GM12874 (cell line): ENCODE data around the gene AOX1.

ENCODE experiments used
- TF ChIP-seq, protein P1 (sequence below): IDR thresholded peaks from 2 replicates; pipeline ENCODE4 v1.5.1; 2011; ENCODE audit warnings: low read depth, mild to moderate bottlenecking, control low read depth, low read length, moderate library complexity; ENCODE audit not compliant: insufficient read depth

AOX1 gene

DNA sequence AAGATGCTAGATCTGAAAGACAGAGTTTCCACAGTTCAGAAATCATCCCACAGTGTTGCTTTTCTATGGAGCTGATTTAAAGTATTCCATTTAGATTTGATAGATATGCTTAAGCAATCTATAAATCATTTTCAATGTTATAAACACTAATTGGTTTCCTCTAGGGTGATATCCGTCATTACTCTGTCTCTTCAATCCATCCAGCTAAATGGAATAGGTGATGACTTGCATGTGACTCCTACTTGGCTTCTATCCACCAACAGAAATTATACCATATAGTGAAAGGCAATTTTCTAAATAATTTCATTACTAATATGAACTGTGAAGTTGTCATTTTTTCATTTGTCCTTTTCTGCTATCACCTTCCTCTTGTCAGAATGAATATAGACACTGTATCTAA is 84.9 kb downstream of the AOX1 start:
- TF ChIP-seq, protein P1, sequence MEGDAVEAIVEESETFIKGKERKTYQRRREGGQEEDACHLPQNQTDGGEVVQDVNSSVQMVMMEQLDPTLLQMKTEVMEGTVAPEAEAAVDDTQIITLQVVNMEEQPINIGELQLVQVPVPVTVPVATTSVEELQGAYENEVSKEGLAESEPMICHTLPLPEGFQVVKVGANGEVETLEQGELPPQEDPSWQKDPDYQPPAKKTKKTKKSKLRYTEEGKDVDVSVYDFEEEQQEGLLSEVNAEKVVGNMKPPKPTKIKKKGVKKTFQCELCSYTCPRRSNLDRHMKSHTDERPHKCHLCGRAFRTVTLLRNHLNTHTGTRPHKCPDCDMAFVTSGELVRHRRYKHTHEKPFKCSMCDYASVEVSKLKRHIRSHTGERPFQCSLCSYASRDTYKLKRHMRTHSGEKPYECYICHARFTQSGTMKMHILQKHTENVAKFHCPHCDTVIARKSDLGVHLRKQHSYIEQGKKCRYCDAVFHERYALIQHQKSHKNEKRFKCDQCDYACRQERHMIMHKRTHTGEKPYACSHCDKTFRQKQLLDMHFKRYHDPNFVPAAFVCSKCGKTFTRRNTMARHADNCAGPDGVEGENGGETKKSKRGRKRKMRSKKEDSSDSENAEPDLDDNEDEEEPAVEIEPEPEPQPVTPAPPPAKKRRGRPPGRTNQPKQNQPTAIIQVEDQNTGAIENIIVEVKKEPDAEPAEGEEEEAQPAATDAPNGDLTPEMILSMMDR = no peak

DNA sequence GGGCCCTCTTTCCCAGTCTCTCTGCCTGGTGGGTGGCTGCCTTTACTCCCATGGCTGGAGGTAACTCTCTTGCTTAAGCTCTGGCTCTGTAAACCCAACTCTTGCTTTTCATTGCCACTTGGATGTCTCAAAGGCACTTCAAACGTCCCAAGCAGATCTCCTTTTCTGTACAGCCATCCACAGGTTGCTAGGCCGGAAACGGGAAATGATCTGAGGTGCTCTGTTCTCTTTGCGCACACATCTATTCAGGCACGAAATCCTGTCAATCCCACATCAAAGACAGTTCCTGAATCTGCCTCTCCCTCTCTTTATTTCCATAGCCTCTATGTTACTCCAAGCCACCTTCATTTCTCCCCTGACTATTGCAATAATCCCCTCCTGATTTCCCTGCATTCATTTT is 87.4 kb downstream of the AOX1 start:
- TF ChIP-seq, protein P1 = no peak

DNA sequence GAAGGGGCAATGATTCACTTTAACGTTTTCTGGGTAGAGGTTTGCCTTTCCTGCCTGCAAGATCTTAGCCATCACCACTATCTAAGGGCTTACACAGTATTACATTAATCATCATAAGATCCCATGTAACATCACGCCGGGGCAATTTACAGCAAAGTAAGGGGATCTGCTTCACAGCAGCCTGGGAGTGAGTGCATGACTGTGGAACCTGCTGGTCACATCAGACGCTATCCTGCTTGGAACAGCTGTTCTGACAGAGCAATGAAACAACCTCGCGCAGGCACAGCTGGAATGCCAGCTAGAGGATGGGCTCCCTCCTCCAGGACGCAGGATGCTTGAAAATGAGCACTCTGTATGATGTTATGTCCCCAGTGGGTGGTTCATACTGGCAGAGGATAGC is 89.0 kb downstream of the AOX1 start:
- TF ChIP-seq, protein P1 = no peak

DNA sequence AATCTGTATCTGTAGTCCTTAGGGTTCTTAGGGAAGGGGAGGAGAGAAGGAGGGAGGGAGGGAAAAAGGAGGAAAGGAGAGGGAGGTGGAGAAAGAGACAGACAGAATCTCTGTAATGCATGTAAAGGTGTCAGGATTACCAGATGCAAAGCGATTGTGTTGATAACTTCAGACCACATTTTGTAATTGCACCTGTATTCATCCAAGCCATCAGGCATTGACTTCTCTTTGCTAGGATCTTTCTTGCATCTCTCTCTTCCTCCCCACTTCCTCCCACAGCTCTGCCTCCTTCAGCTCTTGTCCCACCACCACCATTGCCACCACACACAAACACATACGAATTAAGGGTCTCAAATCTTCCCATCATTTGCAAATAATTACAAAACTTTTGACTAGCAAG is 91.4 kb downstream of the AOX1 start:
- TF ChIP-seq, protein P1 = no peak

DNA sequence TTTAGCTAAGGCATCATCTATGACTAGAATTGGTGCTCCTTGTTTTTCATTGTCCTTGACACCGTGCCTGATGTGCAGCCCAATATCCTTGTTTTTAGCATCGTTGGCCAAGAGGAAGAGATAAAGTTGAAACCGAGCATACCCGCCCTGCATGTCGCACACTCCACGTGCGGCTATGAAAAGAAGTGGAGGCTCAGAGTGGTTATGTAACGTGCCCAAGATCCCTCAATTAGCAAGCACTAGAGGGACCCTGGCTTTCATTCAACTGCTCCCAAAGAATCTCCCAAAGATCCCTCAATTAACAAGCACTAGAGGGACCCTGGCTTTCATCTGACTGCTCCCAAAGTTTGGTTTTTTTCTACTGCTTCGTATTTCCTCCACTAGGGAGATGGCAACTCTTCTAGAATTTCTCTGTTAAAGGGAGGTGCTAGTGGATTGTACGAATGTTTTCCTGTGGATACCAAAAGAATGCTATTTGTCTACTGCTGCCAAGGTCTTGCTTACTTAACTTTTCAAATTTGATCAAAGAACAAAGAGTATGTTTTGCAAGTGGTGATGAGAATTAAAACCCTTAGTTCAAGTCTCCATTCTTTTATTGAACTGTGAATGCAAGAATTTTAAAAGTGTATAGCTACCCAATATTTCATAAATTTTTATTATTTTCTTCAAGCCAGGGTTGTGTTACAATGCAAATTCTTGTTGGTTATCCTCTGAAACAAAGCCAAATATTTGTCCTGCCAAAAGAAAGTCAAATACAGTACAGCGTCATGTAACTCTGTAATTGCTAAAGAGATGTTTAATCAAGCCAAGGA is 92.1 kb downstream of the AOX1 start:
- TF ChIP-seq, protein P1 = no peak

DNA sequence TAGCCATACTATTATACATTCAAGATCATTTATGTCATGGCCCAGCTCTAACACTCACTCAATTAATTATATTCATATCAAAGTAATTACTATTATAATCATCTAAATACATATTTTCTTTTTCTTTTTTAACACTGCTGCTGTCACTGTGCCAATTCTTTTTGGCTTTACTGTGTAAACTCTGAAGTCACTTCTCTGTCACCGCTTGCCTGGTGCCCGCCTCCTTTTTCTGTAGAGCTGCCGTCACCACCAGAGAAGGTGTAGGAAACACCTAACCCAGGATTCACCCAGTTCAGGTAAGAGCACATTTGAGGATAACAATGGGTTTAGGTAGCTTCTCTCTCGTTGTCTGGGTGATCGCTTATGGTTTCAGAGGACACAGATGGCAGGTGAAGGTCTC is 93.3 kb downstream of the AOX1 start:
- TF ChIP-seq, protein P1 = no peak

DNA sequence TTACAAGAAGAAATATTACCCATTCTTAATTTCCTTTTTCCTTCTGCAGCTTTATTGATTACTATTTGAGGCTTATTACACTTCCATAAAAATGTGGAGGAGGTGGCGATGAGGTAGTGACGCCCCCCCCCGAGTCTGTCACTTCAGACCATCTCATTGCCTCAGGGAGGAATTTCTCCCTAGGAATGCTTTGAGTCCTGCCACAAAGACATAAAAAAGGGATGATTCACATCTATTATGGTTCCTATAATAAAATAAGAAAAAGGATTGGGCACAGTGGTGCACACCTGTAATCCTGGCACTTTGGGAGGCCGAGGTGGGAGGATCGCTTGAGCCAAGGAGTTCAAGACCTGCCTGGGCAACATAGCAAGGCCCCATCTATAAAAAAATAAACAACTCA is 93.7 kb downstream of the AOX1 start:
- TF ChIP-seq, protein P1 = no peak

DNA sequence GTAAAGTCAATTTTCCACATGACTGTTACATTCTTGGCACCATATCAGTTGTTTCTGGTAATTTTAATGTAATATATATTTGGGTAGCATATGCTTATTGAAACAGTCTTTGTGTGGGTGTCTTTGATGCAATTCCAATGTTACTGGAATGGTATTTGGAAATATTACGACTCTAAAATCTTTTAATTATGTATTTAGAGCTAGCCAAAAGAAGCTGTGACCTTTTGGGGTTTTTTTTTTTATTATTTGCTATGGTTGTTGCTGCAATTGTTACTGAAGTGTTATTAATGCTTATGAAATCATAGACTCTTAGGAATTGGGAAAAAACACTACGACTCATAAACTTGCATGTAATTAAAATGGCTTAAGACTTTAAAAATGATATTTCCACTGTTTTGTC is 95.9 kb downstream of the AOX1 start:
- TF ChIP-seq, protein P1 = no peak
